Skin epidermis (tissue), 12 donors: ENCODE results near the gene AFAP1L2.

Experiments
- H3K27ac ChIP-seq, 21 experiments: fragments of 200-600 bp; sonication (generic) in 11 of 21; one replicate each; pipeline ENCODE4 v1.5.0; 2020; ENCODE audit warnings: mild to moderate bottlenecking in 3 of 21, inconsistent platforms in 2 of 21, moderate library complexity in 2 of 21
- H3K4me3 ChIP-seq, 7 experiments: fragments of 200-600 bp; sonication (generic) in 2 of 7; one replicate each; pipeline ENCODE4 v1.5.0; 2020; ENCODE audit warnings: inconsistent platforms in 2 of 7, mild to moderate bottlenecking in 2 of 7, moderate library complexity in 1 of 7

Gene AFAP1L2

DNA sequence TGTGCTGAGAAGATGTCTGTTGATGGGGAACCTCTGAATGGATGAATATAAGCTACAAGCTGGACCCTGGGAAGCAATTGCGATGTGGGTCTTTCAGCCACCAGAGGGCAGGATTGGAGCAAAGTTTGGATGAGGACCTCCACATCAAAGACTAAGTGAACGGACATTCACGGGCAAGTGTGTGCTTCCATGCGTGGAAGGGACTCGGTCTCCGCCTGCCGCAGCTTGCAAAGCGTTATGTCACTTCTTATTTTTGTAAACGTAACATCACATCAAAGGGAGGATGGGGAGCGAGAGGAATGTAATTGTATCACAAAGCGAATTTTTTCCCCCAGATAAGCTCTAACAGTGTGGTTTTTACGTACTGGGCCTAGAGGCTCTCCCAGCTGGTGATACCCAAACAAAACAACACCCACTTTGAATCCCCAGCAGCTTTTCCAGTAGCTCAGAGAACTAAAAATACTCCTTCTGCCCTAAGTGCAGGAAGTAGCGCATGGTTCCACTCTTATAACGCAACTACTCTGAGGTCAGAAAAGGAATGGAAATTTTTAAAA lies 100.2 kb downstream of the AFAP1L2 start:
- Histone ChIP-seq H3K27ac (peak overlapping the region in 9 of 21 experiments; percentile 4 to 72 (median 26)), H3K4me3 (peak overlapping the region in 6 of 7 experiments; percentile 14 to 43 (median 28))

GRCh38 chr10:114303556-114303955 lies 100.7 kb downstream of the AFAP1L2 start:
- no peak overlapping the region for H3K4me3 ChIP-seq
- no peak overlapping the region for H3K27ac ChIP-seq

DNA sequence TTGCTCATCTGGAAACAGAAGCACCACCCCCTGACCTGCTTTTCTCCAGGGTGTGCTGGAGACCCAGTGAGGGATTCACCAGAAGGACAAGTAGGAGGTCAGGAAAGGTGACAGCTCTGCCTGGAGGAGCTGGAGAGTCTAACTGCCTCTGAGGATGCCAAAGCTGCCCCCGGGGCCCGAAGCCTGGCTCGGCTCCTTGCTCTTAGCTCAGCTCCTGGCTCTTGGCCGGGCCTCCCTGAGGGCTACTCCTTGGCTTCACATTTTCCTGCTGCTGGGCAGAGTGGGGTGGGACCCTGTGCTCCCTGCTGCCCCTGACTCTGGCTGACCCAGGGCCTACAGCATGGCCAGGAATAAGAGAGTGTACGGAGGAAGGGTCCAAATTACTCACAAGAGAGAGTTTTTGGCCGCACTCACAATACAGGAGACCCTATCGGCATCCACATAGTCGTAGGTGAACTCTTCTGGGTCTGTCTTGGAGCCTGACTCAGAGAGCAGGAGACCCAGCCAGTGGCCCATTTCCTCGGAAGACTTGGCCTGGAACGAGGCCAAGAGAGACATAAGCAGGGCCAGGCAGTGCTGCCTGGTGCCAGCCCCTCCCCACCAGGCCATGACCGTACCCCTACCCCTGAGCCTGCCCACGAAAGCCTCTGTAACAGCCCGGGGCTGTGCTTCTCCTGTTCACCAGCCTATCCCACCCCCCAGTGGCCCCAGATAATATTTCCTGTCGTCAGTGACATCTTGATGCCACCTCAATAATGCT lies 102.2 kb downstream of the AFAP1L2 start:
- Histone ChIP-seq H3K4me3 (no peak overlapping the region), H3K27ac (peak overlapping the region in 2 of 21 experiments; percentile 7 to 43)

GRCh38 chr10:114301177-114301576 lies 103.1 kb downstream of the AFAP1L2 start:
- Histone ChIP-seq H3K4me3 (no peak overlapping the region), H3K27ac (no peak overlapping the region)

GRCh38 chr10:114300036-114300645 lies 104.2 kb downstream of the AFAP1L2 start:
- H3K4me3 ChIP-seq, result no peak overlapping the region
- H3K27ac ChIP-seq, result no peak overlapping the region

DNA sequence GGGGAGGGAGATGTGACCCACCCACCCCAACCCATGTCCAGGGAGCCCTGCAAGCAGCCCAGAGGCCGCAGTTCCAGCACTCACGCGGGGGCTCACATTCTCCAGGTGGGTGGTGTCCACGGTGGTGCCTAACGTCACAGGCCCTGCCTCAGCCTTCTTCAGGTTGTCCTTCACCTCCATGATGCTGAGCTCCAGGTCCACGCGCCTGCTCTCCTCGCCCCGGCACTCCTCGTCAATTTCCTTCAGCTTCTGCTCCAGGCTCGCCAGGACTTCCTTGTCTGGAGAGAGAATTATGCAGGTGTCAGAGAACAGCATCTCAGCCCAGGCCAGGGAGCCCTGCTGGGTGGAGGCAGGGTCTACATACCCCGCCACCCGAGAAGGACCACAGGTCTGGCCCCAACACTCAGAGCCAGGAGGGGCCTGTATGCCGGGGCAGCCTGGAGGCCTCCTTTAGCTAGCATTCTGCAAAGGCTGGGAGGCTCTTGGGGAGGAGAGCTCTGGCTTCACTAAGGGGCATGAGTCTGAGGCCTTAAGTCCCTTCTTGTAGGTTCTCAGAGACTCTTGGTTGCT lies 107.1 kb downstream of the AFAP1L2 start:
- Histone ChIP-seq H3K27ac (no peak overlapping the region), H3K4me3 (no peak overlapping the region)

GRCh38 chr10:114295393-114295792 lies 108.9 kb downstream of the AFAP1L2 start:
- no peak overlapping the region for H3K27ac ChIP-seq

DNA sequence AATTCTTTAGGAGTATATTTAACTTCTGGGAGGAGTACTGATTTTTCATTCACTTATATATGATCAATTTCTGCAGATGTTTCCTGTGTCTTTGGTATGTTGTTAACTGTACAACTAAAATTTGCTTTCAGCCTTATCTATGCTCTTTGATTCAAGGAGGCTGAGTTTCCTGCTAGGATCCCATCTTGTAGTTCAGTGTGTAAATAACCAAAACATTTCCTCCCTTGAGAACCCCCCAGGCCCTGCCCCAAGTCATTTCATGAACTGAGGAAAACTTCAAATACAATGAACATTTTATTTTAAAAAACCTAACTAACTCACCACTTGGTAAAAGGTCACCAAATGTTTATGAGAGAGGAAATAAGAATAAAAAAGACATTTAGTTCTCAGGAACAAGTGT lies 109.8 kb downstream of the AFAP1L2 start:
- no peak overlapping the region for H3K4me3 ChIP-seq
- H3K27ac ChIP-seq, result no peak overlapping the region

More at GRCh38 chr10:114295393-114295792, 108.9 kb downstream of the AFAP1L2 start:
- no peak overlapping the region for H3K4me3 ChIP-seq

- H3K4me3 ChIP-seq, result no peak overlapping the region
- no peak overlapping the region for H3K27ac ChIP-seq
Measured at GRCh38 chr10:114293075-114293474, 111.2 kb downstream of the AFAP1L2 start.

GRCh38 chr10:114291516-114291915 lies 112.8 kb downstream of the AFAP1L2 start:
- H3K27ac ChIP-seq, result no peak overlapping the region

DNA sequence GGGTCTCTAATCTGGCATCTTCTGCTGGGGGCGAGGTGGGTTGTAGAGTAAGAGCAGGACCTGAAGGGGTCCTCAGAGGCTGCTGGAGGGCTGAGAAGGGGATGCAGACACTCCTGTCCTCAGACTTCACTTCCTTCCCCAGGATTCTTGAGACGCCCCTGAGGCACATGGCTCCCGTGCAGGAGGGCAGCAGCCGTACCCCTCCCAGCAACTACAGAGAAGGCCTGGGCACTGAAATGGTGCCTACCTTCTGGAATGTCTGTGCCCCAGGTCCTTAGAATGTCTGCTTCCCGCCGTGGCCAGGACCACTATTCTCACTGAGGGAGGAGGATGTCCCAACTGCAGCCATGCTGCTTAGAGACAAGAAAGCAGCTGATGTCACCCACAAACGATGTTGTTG lies 113.2 kb downstream of the AFAP1L2 start:
- no peak overlapping the region for H3K27ac ChIP-seq
- no peak overlapping the region for H3K4me3 ChIP-seq

More at GRCh38 chr10:114291516-114291915, 112.8 kb downstream of the AFAP1L2 start:
- H3K4me3 ChIP-seq, result no peak overlapping the region

DNA sequence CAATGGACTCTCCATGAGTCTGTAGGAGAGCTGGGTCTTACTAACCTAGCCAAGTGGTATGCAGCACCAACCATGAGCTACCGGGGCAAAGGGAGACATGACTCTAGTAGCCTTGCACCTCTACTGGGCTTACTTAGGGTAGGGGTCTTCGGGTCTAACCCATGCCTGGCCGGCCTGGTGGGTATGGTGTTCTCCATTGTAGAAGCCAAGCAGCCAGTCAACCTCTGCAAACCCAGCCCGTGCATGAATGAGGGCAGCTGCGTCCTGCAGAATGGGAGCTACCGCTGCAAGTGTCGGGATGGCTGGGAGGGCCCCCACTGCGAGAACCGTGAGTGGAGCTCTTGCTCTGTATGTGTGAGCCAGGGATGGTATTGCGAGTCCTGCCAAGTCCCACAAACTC lies 114.3 kb downstream of the AFAP1L2 start:
- no peak overlapping the region for H3K27ac ChIP-seq
- H3K4me3 ChIP-seq, result no peak overlapping the region

DNA sequence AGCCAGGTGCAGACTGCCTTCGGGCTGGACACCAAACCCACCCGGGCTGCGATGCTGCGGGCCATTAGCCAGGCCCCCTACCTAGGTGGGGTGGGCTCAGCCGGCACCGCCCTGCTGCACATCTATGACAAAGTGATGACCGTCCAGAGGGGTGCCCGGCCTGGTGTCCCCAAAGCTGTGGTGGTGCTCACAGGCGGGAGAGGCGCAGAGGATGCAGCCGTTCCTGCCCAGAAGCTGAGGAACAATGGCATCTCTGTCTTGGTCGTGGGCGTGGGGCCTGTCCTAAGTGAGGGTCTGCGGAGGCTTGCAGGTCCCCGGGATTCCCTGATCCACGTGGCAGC lies 115.2 kb downstream of the AFAP1L2 start:
- Histone ChIP-seq H3K27ac (no peak overlapping the region), H3K4me3 (no peak overlapping the region)

- H3K27ac ChIP-seq, result no peak overlapping the region
- no peak overlapping the region for H3K4me3 ChIP-seq
Measured at GRCh38 chr10:114288424-114289095, 115.7 kb downstream of the AFAP1L2 start.

DNA sequence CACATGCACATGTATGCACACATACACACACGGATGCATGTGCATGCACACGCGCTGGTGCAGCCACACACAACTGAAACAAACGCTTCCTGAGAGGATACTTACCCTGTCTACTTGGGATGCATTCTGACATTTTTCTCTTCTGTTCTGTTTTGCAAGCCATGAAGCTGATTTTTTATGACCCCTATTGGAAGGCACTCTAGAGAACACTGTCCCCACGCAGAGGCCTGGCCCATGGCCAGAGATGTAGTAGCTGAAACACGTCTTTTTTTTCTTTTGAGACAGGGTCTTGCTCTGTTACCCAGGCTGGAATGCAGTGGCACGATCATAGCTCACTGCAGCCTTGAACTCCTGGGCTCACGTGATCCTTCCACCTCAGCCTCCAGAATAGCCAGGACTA lies 117.4 kb downstream of the AFAP1L2 start:
- Histone ChIP-seq H3K4me3 (no peak overlapping the region), H3K27ac (no peak overlapping the region)

DNA sequence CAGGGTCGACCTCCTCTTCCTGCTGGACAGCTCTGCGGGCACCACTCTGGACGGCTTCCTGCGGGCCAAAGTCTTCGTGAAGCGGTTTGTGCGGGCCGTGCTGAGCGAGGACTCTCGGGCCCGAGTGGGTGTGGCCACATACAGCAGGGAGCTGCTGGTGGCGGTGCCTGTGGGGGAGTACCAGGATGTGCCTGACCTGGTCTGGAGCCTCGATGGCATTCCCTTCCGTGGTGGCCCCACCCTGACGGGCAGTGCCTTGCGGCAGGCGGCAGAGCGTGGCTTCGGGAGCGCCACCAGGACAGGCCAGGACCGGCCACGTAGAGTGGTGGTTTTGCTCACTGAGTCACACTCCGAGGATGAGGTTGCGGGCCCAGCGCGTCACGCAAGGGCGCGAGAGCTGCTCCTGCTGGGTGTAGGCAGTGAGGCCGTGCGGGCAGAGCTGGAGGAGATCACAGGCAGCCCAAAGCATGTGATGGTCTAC lies 118.3 kb downstream of the AFAP1L2 start:
- no peak overlapping the region for H3K4me3 ChIP-seq
- H3K27ac ChIP-seq, result no peak overlapping the region

DNA sequence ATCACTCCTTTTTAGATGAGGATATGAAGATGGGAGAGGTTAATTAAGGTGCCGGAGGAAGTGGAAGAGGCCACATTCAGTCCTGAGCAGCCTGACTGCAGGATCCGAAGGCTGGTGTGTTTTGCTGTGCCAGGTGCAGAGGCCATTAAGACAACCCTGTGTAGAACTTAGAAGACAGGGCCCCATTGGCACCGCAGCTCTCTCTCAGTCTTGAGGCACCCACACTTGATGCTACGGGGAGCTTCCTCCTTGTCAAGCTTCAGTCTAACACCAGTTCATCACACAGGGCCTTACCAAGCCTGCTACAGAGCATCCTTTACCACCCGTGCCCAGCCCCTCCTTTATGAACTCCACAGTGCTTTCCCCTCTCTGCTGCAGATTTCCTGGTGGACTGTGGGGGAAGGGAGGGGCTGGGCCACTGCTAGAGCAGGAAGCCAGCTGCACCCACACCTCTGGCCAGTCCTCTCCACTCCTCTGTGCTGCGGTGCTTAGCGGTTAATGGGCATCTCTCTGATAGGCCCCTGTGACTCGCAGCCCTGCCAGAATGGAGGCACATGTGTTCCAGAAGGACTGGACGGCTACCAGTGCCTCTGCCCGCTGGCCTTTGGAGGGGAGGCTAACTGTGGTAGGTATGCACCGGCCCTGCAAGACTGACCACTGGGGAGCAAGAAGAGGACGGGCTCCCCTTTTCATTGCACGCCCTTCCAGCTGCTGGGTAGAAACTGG lies 119.8 kb downstream of the AFAP1L2 start:
- no peak overlapping the region for H3K4me3 ChIP-seq

GRCh38 chr10:114283535-114284234 lies 120.6 kb downstream of the AFAP1L2 start:
- Histone ChIP-seq H3K4me3 (no peak overlapping the region), H3K27ac (no peak overlapping the region)

More for the DNA sequence above, 119.8 kb downstream of the AFAP1L2 start:
- no peak overlapping the region for H3K27ac ChIP-seq

GRCh38 chr10:114283091-114283490 lies 121.2 kb downstream of the AFAP1L2 start:
- Histone ChIP-seq H3K27ac (no peak overlapping the region), H3K4me3 (no peak overlapping the region)
